Inferior parietal cortex (tissue), 1 donor: ENCODE measurements around the gene RWDD3.

Source experiments
- DNase-seq: peaks from one replicate; pipeline ENCODE4 v3.0.0-alpha.2; 2016; ENCODE audit errors: extremely low spot score

The RWDD3 gene

GRCh38 chr1:95281781-95282517 lies 47.9 kb downstream of the RWDD3 start:
- DNase-seq, result no peak

DNA sequence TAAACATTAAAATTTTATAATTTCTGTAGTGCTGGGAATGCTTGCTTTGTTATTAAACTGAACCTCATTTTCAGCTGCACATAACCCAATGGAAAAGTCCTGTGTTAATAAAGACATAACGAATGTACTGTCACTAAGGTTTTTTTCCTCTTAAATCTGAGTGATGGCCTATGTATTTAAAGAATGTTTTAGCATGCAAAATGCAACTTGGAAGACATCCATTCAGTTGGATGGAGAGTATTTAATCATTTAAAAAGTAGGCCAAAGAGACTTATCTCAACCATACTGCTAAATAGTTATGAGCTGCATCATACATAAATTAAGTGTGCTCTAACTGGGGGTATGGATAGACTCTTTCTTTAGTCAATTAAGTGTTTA lies 48.5 kb downstream of the RWDD3 start:
- no peak for DNase-seq

GRCh38 chr1:95284420-95284819 lies 50.4 kb downstream of the RWDD3 start:
- no peak for DNase-seq

DNA sequence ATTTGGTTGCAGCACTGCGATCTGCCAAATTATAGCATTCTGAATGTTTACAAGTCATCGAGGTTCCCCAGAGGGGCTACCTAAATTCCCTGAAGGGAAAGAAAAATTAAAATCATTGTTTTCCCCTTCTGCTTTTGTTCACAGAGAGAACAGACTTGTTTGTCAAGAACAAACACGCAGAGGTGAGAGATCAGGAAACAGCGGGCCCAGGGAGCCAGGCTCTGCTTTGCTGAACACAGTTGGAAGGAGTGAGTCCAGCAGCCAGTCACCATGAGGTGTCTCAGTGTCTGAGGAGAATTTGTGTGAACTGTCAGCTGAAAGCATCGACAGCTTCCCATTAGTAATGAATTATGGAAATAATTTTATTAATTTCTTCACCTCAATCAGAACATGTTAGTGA lies 52.5 kb downstream of the RWDD3 start:
- no peak for DNase-seq

- no peak for DNase-seq
Observed at GRCh38 chr1:95287081-95287480, 53.1 kb downstream of the RWDD3 start.

- DNase-seq, result no peak
Observed at GRCh38 chr1:95287825-95288224, 53.8 kb downstream of the RWDD3 start.
